Suppressor macrophage treated with lipopolysaccharide for 4 hours (primary cell): ENCODE data around the gene ZNF763.
"Not testable (repeated sequence)": the region's sequence is repeated elsewhere in the genome, so short reads cannot be mapped to it uniquely, and the experiment has no call there.

Source experiments
- DNase-seq: peaks from one replicate; pipeline ENCODE4 v3.0.0-alpha.2; 2020

ZNF763 gene

GRCh38 chr19:11964858-11965645 is at the start of gene ZNF763:
ZNF763 (plus strand) TSS chr19:11965040; CDS start chr19:11965209, 169 bp downstream.
- peak; percentile 91 for DNase-seq

- no peak for DNase-seq
These were observed 42.9 kb upstream of the ZNF763 start for GRCh38 chr19:11921852-11922495.

GRCh38 chr19:11924886-11925650 is 39.8 kb upstream of the ZNF763 start, which contains the start of gene ZNF700:
ZNF700 (plus strand) TSS chr19:11925107; CDS start chr19:11925211, 104 bp downstream.
- DNase-seq: peak; percentile 91

- not testable (repeated sequence) for DNase-seq
These were observed 39.1 kb upstream of the ZNF763 start for GRCh38 chr19:11925651-11926187.

GRCh38 chr19:11927227-11927626 is 37.6 kb upstream of the ZNF763 start:
- no peak for DNase-seq

- DNase-seq: no peak
These were observed 33.8 kb upstream of the ZNF763 start for GRCh38 chr19:11931051-11931450.

- no peak for DNase-seq
These were observed 33.3 kb upstream of the ZNF763 start for GRCh38 chr19:11931513-11931912.

DNA sequence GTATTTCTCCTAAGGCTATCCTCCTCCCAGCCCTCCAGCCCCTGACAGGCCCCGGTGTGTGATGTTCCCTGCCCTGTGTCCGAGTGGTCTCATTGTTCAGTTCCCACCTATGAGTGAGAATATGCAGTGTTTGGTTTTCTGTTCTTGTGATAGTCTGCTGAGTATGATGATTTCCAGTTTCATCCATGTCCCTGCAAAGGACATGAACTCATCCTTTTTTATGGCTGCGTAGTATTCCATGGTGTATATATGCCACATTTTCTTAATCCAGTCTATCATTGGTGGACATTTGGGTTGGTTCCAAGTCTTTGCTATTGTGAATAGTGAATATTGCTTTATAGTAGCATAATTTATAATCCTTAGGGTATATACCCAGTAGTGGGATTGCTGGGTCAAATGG is 29.0 kb upstream of the ZNF763 start:
- not testable (repeated sequence) for DNase-seq

- not testable (repeated sequence) for DNase-seq
These were observed 26.5 kb upstream of the ZNF763 start for GRCh38 chr19:11938383-11938782.

- not testable (repeated sequence) for DNase-seq
These were observed 23.4 kb upstream of the ZNF763 start for GRCh38 chr19:11941361-11941887.

DNA sequence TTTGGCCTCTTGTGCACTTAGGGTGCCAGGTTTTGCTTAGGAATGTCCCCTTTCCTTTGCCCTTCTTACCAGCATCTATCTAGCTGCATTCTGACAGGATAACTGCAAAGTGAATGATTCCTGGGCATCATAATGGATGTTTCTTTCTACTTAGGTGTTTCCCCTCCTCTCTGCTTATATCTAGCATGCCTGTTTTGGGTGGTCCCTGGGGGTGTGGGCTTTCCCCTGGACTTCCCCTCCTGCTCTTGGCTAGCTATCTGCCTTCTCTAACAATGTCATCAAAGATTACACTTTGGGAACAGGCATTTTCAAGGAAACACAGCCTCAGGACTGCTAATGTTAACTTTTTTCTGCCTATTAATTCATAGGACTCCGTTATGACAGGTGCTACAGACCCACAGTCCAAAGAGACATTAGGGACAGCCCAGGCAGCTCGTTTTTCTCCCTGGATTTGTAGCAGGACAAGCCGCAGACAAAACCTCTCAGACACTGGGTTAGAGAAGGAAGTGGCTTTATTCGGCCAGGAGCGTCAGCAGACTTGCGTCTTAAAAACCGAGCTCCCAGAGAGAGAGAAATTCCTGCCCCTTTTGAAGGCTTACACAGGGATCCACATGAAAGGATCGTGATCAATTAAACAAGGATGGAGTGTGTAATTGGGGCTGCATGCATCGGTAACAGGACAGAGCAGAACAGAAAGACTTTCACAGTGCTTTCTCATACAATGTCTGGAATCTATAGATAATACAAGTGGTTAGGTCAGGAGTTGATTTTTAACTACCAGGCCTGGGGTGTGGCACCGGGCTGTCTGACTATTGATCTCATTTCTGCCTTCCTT is 22.6 kb upstream of the ZNF763 start:
- no peak for DNase-seq

DNA sequence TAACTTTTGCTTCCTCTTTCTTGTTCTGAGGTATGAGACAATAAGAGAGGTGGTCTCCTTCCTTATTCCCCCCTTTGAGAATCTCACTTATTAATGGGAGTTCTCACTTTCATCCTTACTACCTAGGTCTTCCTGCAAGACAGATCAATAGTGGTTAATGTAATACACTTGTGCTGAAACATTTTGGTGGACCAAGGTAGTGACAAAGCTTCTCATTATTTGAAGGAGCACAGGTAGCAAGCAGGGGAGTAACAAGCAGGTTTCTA is 22.1 kb upstream of the ZNF763 start:
- no peak for DNase-seq

GRCh38 chr19:11944656-11945055 is 20.2 kb upstream of the ZNF763 start:
- no peak for DNase-seq

GRCh38 chr19:11948646-11949045 is 16.2 kb upstream of the ZNF763 start:
- DNase-seq: no peak

GRCh38 chr19:11949201-11949600 is 15.6 kb upstream of the ZNF763 start:
- DNase-seq: no peak

GRCh38 chr19:11949614-11950080 is 15.2 kb upstream of the ZNF763 start:
- not testable (repeated sequence) for DNase-seq

- DNase-seq: no peak
These were observed 14.5 kb upstream of the ZNF763 start for GRCh38 chr19:11950312-11950711.

- peak; percentile 84 for DNase-seq
These were observed 1.1 kb upstream of the ZNF763 start for GRCh38 chr19:11963566-11964355.

- no peak for DNase-seq
These were observed 363 bp upstream of the ZNF763 start for GRCh38 chr19:11964496-11964857.

DNA sequence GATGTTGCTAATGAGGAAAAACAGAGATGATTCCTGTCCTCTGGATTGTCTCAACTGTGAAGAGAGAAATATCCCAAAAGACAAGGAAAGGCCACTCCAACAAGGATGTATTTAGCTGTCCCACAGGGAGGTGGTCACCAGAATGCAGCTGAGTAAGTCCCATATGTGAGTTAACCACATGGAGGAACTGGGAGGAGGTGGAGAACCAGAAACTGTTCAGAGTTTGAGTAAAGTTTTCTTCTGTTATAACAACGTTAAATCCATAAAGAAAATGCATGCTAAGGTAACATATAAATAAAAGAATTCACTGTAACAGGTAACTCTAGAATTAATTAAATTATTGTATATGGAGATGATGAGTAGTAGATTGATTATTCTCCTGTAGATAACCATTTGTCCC is 5.3 kb downstream of the ZNF763 start:
- no peak for DNase-seq

DNA sequence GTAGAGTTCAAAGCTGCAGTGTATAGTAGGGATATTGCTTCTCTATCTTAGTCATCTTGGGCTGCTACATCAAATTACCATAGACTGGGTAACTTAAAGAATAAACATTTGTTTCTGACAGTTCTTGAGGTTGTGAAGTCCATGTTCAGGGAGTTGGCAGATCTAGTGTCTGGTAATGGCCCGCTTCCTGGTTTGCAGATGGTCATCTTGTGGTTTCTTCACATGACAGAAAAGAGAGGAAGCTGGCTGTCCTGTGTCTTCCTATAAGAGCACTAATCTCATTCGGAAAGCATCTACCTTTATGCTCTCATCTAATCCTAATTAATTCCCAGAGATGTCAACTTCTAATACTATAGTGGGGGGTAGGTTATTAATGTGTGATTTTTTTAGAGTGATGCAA is 6.2 kb downstream of the ZNF763 start:
- DNase-seq: peak; percentile 46
